HG03045 (cell line): ENCODE data around the gene CD3D.

Experiments
- ATAC-seq: cut with Tn5 transposase; IDR thresholded peaks from one replicate; pipeline ENCODE4 v1.9.1; 2021; ENCODE audit warnings: mild to moderate bottlenecking, moderate library complexity; ENCODE audit not compliant: unreplicated experiment

The CD3D gene

GRCh38 chr11:118342503-118343161 lies at the start of gene CD3D:
Gene CD3D, minus strand, starts transcription at chr11:118342705. Its CDS starts 98 bp downstream, at chr11:118342607.
- ATAC-seq: no peak

DNA sequence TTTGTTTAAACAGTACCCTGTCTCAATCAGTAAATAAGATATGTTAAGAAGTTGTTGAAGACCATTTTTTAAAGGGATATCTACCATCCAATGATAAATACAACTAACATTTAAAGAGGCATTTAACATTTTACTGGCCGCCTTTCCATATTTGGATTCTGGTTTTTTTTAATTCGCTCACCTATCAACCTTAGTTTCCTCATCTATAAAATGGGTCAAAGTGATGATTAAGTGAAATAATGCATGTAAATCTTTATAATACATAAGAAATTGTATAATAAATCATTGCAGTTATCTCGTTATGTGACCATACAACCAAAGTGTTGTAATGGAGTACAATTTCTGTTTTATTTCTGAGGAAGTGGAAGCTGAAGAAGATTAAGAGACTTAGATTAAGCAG lies 41.2 kb upstream of the CD3D start:
- no peak for ATAC-seq

DNA sequence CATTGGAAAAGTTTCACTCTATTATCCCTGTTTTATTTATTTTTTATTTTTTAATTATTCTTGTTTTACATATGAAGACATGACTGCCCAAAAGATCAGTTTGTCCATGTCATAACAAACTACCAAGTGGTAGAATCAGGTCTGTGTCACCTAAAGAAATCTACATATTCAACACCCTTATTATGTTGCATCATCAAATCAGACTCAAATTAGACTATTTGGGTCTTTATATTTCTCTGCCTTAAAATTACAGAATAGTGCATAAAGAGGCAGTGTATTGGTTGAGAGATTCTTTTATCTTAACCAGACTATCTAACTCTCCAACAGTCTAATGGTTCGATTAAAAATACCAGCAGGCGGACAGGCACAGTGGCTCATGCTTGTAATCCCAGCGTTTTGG lies 40.4 kb upstream of the CD3D start:
- no peak for ATAC-seq

DNA sequence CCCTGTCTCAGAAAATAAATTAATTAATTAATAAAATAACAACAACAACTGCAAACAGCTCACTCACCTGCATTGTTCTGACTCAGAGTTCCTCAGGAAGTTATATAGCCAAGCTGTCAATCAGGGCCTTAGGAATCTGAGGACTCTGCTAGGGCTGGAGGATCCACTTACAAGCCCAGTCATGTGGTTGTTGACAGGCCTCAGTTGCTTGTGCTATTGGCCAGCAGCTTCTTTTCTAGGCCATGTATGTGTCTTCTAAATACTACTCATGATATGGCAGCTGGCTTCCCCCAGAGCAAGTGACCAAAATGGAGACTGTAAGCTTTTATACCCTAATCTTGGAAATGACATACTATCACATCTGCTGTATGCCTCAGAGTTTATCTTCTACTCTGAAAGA lies 38.1 kb upstream of the CD3D start:
- ATAC-seq: no peak

GRCh38 chr11:118379497-118379896 lies 37.0 kb upstream of the CD3D start:
- ATAC-seq: no peak

GRCh38 chr11:118375978-118376377 lies 33.5 kb upstream of the CD3D start:
- no peak for ATAC-seq

- no peak for ATAC-seq
Observed at GRCh38 chr11:118374729-118375128, 32.2 kb upstream of the CD3D start.

DNA sequence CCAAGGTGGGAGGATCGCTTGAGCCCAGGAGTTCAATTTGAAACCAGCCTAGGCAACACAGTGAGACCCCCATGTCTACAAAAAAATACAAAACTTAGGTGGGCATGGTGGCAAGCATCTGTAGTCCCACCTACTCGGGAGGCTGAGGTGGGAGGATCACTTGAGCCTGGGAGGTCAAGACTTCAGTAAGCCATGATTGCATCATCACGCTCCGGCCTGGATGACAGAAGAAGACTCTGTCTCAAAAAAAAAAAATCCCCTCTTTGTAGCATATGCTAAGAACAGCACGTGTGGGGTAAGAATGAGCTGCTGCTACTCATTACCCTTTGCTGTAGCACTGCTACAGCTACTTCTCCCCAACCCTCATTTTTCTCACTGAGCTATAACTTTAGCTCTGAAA lies 31.4 kb upstream of the CD3D start:
- ATAC-seq: no peak

- ATAC-seq: no peak
Observed at GRCh38 chr11:118373263-118373662, 30.8 kb upstream of the CD3D start.

- ATAC-seq: no peak
Observed at GRCh38 chr11:118370774-118371173, 28.3 kb upstream of the CD3D start.

DNA sequence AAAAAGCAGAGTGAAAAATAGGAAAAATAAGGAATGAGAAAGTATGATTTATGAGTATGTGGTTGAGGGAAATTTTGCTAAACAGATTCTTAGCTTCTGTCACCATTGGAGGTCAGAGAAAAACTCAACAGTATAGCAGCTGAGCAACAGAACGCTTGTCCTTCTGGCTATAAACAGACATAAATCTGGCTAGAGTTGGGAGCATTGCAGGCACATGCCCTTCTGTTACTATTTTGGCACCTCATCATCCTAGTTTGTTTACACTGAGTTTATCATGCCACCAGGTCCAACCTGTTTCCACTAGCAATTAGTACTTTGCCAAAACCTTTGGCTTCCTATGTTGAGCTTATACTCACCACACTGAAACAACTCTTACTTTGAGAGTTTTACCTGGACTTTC lies 23.8 kb upstream of the CD3D start:
- ATAC-seq: no peak

DNA sequence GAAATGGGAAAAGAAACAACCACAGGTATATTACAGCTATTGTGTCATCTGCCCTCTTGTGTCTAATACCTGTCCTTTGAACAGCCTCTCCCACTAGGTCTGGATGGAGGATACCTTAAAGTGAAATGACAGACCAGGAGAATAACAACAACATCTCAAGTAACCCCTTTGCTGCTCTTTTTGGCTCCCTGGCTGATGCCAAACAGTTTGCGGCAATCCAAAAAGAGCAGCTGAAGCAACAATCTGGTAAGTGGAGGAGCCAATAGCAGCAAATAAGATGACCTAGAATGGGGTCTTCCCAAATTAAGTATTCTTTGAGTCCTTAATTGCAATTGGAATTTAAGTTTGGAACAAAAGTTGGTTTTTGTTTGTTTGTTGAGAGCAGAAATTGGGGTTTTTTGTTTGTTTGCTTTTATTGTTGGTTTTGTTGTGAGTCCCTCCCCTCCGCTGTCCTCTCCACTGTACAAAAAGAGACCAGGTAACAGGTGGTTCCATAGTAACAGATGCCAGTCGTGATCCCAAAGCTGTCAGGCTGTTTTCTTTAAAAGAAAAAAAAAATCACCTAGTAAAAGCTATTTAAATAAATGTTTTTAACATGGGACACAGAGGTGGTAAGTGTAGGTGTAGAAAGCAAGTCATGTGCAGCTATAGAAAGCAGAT lies 22.6 kb upstream of the CD3D start:
- ATAC-seq: no peak

DNA sequence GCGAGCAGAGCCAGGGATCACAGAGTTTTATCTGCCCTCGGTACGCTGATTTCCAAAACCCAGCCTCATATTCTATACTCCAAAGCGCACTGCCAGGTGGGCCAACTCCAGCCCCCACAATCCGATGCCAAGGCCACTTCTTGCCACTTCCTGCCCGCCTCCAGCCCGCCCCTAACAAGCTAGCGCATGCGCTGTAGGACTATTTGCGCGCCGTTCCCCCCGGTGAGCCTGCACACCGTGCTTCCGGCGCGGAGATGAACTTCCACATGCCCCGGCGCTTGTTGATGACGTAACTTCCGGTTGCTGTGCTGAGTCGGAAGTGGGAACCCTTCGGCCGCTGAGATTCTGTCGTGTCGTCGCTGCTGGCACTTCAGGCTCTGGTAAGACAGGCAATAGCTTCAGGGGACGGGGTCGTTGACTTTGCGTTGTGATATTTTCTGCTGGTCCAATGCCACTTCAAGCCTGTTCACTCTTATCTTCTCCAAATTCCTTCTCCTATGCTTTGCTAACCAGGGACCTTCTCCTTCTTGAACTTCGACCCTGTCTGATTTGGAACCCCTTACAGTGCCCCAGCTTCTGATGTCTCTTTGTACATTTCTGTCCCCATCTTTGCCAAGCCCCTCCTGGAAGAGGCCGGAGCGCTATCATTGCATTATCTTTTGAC lies 16.9 kb upstream of the CD3D start, which contains the start of gene UBE4A:
UBE4A (plus strand) TSS at position 306 of the 664 bp plus-strand sequence. CDS start 5,481 bp downstream, outside the sequence.
- ATAC-seq: peak; percentile 91

- no peak for ATAC-seq
Observed at GRCh38 chr11:118358071-118358470, 15.6 kb upstream of the CD3D start.

- no peak for ATAC-seq
Observed at GRCh38 chr11:118353084-118353710, 10.7 kb upstream of the CD3D start.

GRCh38 chr11:118349475-118349874 lies 7.0 kb upstream of the CD3D start:
- ATAC-seq: no peak

GRCh38 chr11:118343981-118344515 lies 1.5 kb upstream of the CD3D start, which contains the start of gene CD3G:
Gene CD3G, plus strand, starts transcription at chr11:118344344. Its CDS starts 80 bp downstream, at chr11:118344424.
- ATAC-seq: no peak

DNA sequence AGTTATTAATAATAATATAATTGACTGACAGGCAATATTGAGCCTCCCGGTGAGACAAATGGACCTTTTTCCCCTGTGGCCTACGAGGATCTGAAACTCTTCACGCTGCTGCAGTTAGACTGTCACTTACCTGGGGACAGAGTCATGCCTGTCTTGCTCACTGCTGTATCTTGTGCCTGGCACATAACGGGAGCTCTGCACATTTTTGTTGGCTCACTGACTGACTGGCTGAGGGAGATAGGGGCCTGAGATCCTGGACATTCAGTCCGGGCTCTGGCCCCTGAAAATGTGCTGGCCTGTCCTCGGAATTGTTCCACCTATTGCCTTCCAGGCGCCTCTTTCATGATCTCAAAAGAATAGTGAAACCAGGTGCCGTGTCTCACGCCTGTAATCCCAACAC lies 743 bp upstream of the CD3D start:
- ATAC-seq: no peak

DNA sequence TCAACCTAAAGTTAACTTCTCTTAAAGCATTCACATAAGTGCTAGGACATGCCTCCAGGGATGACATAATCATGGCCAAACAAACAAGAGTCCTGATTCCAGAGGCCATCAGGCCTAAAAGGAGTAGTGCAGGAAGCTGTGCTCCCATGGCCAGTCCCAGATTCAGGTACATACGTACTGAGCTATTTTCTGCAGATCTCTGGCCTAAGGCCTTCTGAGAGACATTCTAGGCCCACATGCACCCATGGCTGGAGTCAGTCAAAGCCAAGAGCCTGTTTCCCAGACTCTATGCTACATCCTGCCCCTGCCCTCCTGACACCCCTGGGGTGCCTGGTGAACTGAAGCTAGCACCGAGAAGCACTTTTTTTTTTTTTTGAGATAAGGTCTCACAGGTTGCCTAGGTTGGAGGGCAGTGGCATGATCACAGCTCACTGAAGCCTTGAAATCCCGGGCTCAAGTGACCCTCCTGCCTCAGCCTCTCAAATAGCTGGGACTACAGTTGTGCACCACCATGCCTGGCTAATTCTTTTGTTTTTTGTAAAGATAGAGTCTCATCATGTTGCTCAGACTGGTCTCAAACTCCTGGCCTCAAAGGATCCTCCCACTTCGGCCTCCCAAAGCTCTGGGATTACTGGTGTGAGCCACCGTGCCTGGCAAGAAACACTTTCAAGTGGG lies 553 bp downstream of the CD3D start:
- ATAC-seq: no peak

DNA sequence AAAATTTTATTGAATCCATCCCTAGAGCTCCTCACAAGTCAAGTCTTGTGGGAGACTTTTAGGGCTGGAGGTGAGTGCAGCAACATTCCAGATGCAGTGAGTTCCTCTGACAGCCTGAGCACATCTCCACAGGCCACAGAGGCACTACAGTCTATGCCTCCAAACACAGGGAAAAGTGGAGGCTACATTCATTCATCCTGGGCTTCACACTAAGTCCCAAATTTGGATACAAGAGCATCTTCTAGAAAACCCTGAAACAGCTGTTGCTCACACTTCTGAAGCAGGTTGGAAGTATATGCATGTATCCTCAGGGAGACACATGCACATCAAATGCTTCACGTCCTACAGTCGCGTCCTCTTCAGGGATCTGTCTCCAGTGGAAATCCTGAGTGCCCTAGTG lies 1.2 kb downstream of the CD3D start:
- no peak for ATAC-seq

- no peak for ATAC-seq
Observed at GRCh38 chr11:118340449-118340848, 2.1 kb downstream of the CD3D start.
